GM12878 (cell line): ENCODE measurements around the gene CSMD2. TPM values are rescaled to one million over a fixed set of nuclear protein-coding genes. Genes with fewer than 3 reads are reported as not detected.

Experiments
- ATAC-seq: fragments of 200-7000 bp; cut with Tn5 transposase; 3 replicates; pipeline ENCODE4 v1.9.1; 2020; ENCODE audit warnings: mild to moderate bottlenecking, moderate library complexity
- BruUV-seq: library from RNA; stranded (reverse); fragments of 400-500 nt; replicated peaks from 2 replicates; lab custom pipeline; 2021; lab: Mats Ljungman, UMichigan
- CTCF ChIA-PET: fragments of 300-600 bp; sonication (Branson Sonifier 250); formaldehyde crosslinking; extraction: SDS; loops from one replicate; lab custom pipeline; 2021; ENCODE audit warnings: inconsistent platforms; lab: Yijun Ruan, JAX
- POLR2A ChIA-PET: fragments of 350-600 bp; formaldehyde crosslinking; extraction: SDS; loops from one replicate; lab custom pipeline; 2021; ENCODE audit warnings: inconsistent platforms; lab: Charles Lee
- RAD21 ChIA-PET: fragments of 300-600 bp; sonication (Branson Sonifier 250); formaldehyde crosslinking; loops from one replicate; lab custom pipeline; 2023; ENCODE audit warnings: antibody characterized with exemption; ENCODE audit not compliant: unreplicated experiment; lab: Charles Lee
- SMC1A ChIA-PET: fragments of 300-600 bp; sonication (Branson Sonifier 250); formaldehyde crosslinking; loops from one replicate; lab custom pipeline; 2023; ENCODE audit not compliant: unreplicated experiment, uncharacterized antibody; lab: Charles Lee
- DNase-seq: peaks from one replicate; pipeline ENCODE4 v3.0.0-alpha.2; 2011; ENCODE audit warnings: low read depth, low spot score
- FAIRE-seq: peaks from 3 replicates; lab custom pipeline; 2011; peaks lifted over from hg19 to GRCh38; lab: Jason Lieb, UNC
- H2AFZ ChIP-seq: 2 replicates; pipeline ENCODE4 v1.6.0; 2011; ENCODE audit warnings: low read depth, low read length, control low read depth; ENCODE audit not compliant: control insufficient read depth
- H3K27ac ChIP-seq: 2 replicates; pipeline ENCODE4 v1.5.1; 2011; ENCODE audit warnings: control low read depth; ENCODE audit not compliant: control insufficient read depth, insufficient read depth
- H3K27me3 ChIP-seq, 2 experiments: replicated peaks in 1 of 2; 2 replicates each; pipeline versions ENCODE4 v1.6.0 to v1.6.1; 2011; ENCODE audit warnings: low read length in 1 of 2; ENCODE audit not compliant: control insufficient read depth in 2 of 2, insufficient read depth in 2 of 2
- H3K36me3 ChIP-seq, 2 experiments: 2 replicates each; pipeline ENCODE4 v1.5.1; 2011; ENCODE audit warnings: low read length in 1 of 2; ENCODE audit not compliant: control insufficient read depth in 2 of 2, insufficient read depth in 2 of 2
- H3K4me1 ChIP-seq: 2 replicates; pipeline ENCODE4 v1.6.1; 2011; ENCODE audit warnings: mild to moderate bottlenecking, low read length, moderate library complexity, mixed read lengths; ENCODE audit not compliant: control insufficient read depth, insufficient read depth
- H3K4me2 ChIP-seq: 2 replicates; pipeline ENCODE4 v1.6.0; 2011; ENCODE audit warnings: control low read depth; ENCODE audit not compliant: control insufficient read depth, insufficient read depth
- H3K4me3 ChIP-seq: fragments of 200-600 bp; sonication (generic); 2 replicates; pipeline ENCODE4 v1.5.1; 2016
- H3K79me2 ChIP-seq: 2 replicates; pipeline ENCODE4 v1.6.0; 2011; ENCODE audit warnings: low read length; ENCODE audit not compliant: control insufficient read depth, insufficient read depth
- H3K9ac ChIP-seq: 2 replicates; pipeline ENCODE4 v1.8.0; 2011; ENCODE audit warnings: low read length, control low read depth, mixed read lengths; ENCODE audit not compliant: control insufficient read depth, insufficient read depth
- H3K9me3 ChIP-seq: replicated peaks from 3 replicates; pipeline ENCODE4 v1.5.1; 2011; ENCODE audit warnings: mild to moderate bottlenecking, low read length; ENCODE audit not compliant: control insufficient read depth, insufficient read depth
- H4K20me1 ChIP-seq: 2 replicates; pipeline ENCODE4 v1.6.0; 2011; ENCODE audit not compliant: control insufficient read depth, insufficient read depth
- BRCA1 ChIP-seq: IDR thresholded peaks from 2 replicates; pipeline ENCODE4 v1.6.1; 2011; ENCODE audit warnings: low read depth, low read length, improper control_type of control experiment
- ESRRA ChIP-seq: IDR thresholded peaks from 2 replicates; pipeline ENCODE4 v1.6.1; 2012; ENCODE audit warnings: mild to moderate bottlenecking, low read length, improper control_type of control experiment
- IRF4 ChIP-seq: IDR thresholded peaks from 2 replicates; pipeline ENCODE4 v1.6.1; 2011; ENCODE audit warnings: low read depth, low read length
- KDM1A ChIP-seq: fragments of 200-600 bp; sonication (generic); IDR thresholded peaks from 2 replicates; pipeline ENCODE4 v1.6.1; 2016; ENCODE audit warnings: borderline replicate concordance
- SMARCA5 ChIP-seq: fragments of 450-650 bp; IDR thresholded peaks from 2 replicates; pipeline ENCODE4 v1.6.1; 2017; ENCODE audit warnings: mild to moderate bottlenecking
- SMC3 ChIP-seq: IDR thresholded peaks from 2 replicates; pipeline ENCODE4 v1.6.1; 2011; ENCODE audit warnings: low read length, improper control_type of control experiment, borderline replicate concordance
- TCF12 ChIP-seq: IDR thresholded peaks from 2 replicates; pipeline ENCODE4 v1.6.1; 2011; ENCODE audit warnings: low read depth, mild to moderate bottlenecking, low read length
- ZNF207 ChIP-seq: fragments of 450-650 bp; IDR thresholded peaks from 2 replicates; pipeline ENCODE4 v1.6.1; 2014; ENCODE audit warnings: antibody characterized with exemption, mild to moderate bottlenecking, borderline replicate concordance
- WGBS: methylation state at CpG from one replicate; pipeline ENCODE4 v1.1.6; 2016; ENCODE audit warnings: low lambda C conversion rate; ENCODE audit not compliant: insufficient replicate concordance, insufficient coverage; ENCODE audit errors: missing lambda C conversion rate; 5-methylcytosine and 5-hydroxymethylcytosine counted together
- in situ Hi-C: fragments of 300-500 bp; cut with MboI; formaldehyde crosslinking; loops from 9 replicates; pipeline ENCODE4 v1.14.3; 2018; ENCODE audit warnings: mixed read lengths
- intact Hi-C: fragments of 100-400 bp; cut with micrococcal nuclease; formaldehyde crosslinking; loops from one replicate; pipeline ENCODE4 v1.14.2; 2022; ENCODE audit not compliant: unreplicated experiment
- polyA plus RNA-seq, 11 experiments: library from polyadenylated mRNA; depleted of rRNA in 4 of 11; unstranded in 6 of 11; stranded (reverse) in 5 of 11; fragments of >200 nt; fragmentation: Nextera tagmentation in 4 of 11; fragmentation: Illumina TruSeq in 1 of 11; extraction: Ambion mirVana in 4 of 11; extraction: Trizol in 1 of 11; gene quantifications; 1 replicate in 1 of 11; 2 replicates in 10 of 11; pipeline versions ENCODE4 v1.2.1 to v1.2.3, GENCODE V29; 2011 to 2016; ENCODE audit warnings: inconsistent platforms in 2 of 11, missing spikeins in 2 of 11, low read depth in 1 of 11
- total RNA-seq, 4 experiments: library from RNA; depleted of rRNA in 3 of 4; stranded (reverse); fragments of >200 nt in 3 of 4; fragmentation: Illumina TruSeq in 1 of 4; extraction: Trizol in 1 of 4; gene quantifications; 2 replicates each; pipeline versions ENCODE4 v1.2.1 to v1.2.3, GENCODE V29; 2013 to 2021
- TF ChIP-seq, protein P1 (sequence below): fragments of 450-650 bp; IDR thresholded peaks from 2 replicates; pipeline ENCODE4 v1.6.1; 2017; ENCODE audit warnings: mild to moderate bottlenecking, low read depth, inconsistent platforms; ENCODE audit not compliant: poor library complexity, severe bottlenecking
- TF ChIP-seq, protein P2 (sequence below): fragments of 450-650 bp; formaldehyde crosslinking; IDR thresholded peaks from 2 replicates; pipeline ENCODE4 v1.4.0; 2020; ENCODE audit warnings: mild to moderate bottlenecking, moderate library complexity
- TF ChIP-seq, protein P3 (sequence below): IDR thresholded peaks from 2 replicates; pipeline ENCODE4 v1.6.1; 2012; ENCODE audit warnings: low read depth, low read length, improper control_type of control experiment
- TF ChIP-seq, protein P4 (sequence below), 3 experiments: IDR thresholded peaks in 2 of 3; conservative IDR thresholded peaks in 1 of 3; 2 replicates each; pipeline ENCODE4 v1.5.1; 2011; ENCODE audit warnings: low read depth in 3 of 3, low read length in 3 of 3, mild to moderate bottlenecking in 3 of 3, control low read depth in 2 of 3, moderate library complexity in 2 of 3, inconsistent platforms in 1 of 3, mixed read lengths in 1 of 3; ENCODE audit not compliant: control insufficient read depth in 2 of 3, insufficient read depth in 1 of 3; ENCODE audit errors: extremely low read depth in 1 of 3
- TF ChIP-seq, protein P5 (sequence below): fragments of 450-650 bp; IDR thresholded peaks from 2 replicates; pipeline ENCODE4 v1.6.1; 2017; ENCODE audit warnings: antibody characterized with exemption, mild to moderate bottlenecking, moderate library complexity

Gene CSMD2
- total and polyA plus RNA-seq, 10 of the 15 experiments (the other 5 are each of a cell fraction or from before 2014, with no cell fraction given) = under 0.01 TPM; not detected in 9

DNA sequence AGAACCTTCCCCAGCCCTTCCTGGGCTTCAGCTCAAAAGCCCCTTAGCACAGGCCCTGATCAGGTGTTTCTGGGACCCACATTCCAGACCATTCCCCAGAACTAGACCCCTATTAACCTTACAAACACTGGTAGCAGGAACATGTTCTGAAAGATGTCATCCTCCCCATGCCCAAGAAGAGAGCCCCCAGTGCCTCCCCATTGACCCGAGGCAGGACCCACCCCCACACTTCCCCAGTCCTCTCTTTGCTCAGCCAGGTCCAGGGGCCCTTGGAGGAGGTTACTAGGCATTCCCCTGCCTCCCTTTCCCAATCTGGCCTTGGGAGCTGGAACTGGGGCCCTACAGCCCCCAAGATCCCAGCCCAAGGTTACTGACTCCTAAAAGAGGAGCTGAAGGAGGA, 340.1 kb downstream of the CSMD2 start:
- Histone ChIP-seq H3K27me3 (no peaks in the 10 kb centered on the region; a peak in 2 of 4 replicates), H3K4me3 (no peak overlapping the region), H3K9me3 (no peaks in the 10 kb centered on the region), H2AFZ (no peak overlapping the region), H3K27ac (no peak overlapping the region), H4K20me1 (no peaks in the 10 kb centered on the region), H3K79me2 (no peaks in the 10 kb centered on the region), H3K4me1 (no peaks in the 10 kb centered on the region), H3K9ac (no peak overlapping the region), H3K4me2 (no peak overlapping the region), H3K36me3 (no peaks in the 10 kb centered on the region)
- no TSS peak for BruUV-seq
- DNase-seq (no peak), ATAC-seq (no peak), FAIRE-seq (no peak)
- ChIA-PET CTCF (no interaction called here), POLR2A (no interaction called here), RAD21 (no interaction called here), SMC1A (no interaction called here)
- intact Hi-C loops = no loop called here
- in situ Hi-C loops = no loop called here
- no CpG with 5 or more reads among the region's 1 CpG for WGBS
- TF ChIP-seq, protein P1, sequence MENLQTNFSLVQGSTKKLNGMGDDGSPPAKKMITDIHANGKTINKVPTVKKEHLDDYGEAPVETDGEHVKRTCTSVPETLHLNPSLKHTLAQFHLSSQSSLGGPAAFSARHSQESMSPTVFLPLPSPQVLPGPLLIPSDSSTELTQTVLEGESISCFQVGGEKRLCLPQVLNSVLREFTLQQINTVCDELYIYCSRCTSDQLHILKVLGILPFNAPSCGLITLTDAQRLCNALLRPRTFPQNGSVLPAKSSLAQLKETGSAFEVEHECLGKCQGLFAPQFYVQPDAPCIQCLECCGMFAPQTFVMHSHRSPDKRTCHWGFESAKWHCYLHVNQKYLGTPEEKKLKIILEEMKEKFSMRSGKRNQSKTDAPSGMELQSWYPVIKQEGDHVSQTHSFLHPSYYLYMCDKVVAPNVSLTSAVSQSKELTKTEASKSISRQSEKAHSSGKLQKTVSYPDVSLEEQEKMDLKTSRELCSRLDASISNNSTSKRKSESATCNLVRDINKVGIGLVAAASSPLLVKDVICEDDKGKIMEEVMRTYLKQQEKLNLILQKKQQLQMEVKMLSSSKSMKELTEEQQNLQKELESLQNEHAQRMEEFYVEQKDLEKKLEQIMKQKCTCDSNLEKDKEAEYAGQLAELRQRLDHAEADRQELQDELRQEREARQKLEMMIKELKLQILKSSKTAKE = no peak
- TF ChIP-seq KDM1A (no peak), ESRRA (no peak), SMARCA5 (no peak), IRF4 (no peak), SMC3 (no peak), ZNF207 (no peak), TCF12 (no peak), BRCA1 (no peak)
- TF ChIP-seq, protein P2, sequence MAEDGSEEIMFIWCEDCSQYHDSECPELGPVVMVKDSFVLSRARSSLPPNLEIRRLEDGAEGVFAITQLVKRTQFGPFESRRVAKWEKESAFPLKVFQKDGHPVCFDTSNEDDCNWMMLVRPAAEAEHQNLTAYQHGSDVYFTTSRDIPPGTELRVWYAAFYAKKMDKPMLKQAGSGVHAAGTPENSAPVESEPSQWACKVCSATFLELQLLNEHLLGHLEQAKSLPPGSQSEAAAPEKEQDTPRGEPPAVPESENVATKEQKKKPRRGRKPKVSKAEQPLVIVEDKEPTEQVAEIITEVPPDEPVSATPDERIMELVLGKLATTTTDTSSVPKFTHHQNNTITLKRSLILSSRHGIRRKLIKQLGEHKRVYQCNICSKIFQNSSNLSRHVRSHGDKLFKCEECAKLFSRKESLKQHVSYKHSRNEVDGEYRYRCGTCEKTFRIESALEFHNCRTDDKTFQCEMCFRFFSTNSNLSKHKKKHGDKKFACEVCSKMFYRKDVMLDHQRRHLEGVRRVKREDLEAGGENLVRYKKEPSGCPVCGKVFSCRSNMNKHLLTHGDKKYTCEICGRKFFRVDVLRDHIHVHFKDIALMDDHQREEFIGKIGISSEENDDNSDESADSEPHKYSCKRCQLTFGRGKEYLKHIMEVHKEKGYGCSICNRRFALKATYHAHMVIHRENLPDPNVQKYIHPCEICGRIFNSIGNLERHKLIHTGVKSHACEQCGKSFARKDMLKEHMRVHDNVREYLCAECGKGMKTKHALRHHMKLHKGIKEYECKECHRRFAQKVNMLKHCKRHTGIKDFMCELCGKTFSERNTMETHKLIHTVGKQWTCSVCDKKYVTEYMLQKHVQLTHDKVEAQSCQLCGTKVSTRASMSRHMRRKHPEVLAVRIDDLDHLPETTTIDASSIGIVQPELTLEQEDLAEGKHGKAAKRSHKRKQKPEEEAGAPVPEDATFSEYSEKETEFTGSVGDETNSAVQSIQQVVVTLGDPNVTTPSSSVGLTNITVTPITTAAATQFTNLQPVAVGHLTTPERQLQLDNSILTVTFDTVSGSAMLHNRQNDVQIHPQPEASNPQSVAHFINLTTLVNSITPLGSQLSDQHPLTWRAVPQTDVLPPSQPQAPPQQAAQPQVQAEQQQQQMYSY (CRISPR knock-in tag) = no peak
- TF ChIP-seq, protein P3, sequence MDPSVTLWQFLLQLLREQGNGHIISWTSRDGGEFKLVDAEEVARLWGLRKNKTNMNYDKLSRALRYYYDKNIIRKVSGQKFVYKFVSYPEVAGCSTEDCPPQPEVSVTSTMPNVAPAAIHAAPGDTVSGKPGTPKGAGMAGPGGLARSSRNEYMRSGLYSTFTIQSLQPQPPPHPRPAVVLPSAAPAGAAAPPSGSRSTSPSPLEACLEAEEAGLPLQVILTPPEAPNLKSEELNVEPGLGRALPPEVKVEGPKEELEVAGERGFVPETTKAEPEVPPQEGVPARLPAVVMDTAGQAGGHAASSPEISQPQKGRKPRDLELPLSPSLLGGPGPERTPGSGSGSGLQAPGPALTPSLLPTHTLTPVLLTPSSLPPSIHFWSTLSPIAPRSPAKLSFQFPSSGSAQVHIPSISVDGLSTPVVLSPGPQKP = no peak
- TF ChIP-seq, protein P4, sequence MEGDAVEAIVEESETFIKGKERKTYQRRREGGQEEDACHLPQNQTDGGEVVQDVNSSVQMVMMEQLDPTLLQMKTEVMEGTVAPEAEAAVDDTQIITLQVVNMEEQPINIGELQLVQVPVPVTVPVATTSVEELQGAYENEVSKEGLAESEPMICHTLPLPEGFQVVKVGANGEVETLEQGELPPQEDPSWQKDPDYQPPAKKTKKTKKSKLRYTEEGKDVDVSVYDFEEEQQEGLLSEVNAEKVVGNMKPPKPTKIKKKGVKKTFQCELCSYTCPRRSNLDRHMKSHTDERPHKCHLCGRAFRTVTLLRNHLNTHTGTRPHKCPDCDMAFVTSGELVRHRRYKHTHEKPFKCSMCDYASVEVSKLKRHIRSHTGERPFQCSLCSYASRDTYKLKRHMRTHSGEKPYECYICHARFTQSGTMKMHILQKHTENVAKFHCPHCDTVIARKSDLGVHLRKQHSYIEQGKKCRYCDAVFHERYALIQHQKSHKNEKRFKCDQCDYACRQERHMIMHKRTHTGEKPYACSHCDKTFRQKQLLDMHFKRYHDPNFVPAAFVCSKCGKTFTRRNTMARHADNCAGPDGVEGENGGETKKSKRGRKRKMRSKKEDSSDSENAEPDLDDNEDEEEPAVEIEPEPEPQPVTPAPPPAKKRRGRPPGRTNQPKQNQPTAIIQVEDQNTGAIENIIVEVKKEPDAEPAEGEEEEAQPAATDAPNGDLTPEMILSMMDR (IDR thresholded peaks at IDR 0.05 in 2 of 3, conservative IDR thresholded peaks at IDR 0.05 in 1 of 3; ENCODE audit: control insufficient read depth in 2 of 3, extremely low read depth in 1 of 3, insufficient read depth in 1 of 3, low read depth in 3 of 3, low read length in 3 of 3) = no peak
- TF ChIP-seq, protein P5, sequence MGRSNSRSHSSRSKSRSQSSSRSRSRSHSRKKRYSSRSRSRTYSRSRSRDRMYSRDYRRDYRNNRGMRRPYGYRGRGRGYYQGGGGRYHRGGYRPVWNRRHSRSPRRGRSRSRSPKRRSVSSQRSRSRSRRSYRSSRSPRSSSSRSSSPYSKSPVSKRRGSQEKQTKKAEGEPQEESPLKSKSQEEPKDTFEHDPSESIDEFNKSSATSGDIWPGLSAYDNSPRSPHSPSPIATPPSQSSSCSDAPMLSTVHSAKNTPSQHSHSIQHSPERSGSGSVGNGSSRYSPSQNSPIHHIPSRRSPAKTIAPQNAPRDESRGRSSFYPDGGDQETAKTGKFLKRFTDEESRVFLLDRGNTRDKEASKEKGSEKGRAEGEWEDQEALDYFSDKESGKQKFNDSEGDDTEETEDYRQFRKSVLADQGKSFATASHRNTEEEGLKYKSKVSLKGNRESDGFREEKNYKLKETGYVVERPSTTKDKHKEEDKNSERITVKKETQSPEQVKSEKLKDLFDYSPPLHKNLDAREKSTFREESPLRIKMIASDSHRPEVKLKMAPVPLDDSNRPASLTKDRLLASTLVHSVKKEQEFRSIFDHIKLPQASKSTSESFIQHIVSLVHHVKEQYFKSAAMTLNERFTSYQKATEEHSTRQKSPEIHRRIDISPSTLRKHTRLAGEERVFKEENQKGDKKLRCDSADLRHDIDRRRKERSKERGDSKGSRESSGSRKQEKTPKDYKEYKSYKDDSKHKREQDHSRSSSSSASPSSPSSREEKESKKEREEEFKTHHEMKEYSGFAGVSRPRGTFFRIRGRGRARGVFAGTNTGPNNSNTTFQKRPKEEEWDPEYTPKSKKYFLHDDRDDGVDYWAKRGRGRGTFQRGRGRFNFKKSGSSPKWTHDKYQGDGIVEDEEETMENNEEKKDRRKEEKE = no peak
